ENCODE results near the gene PRPF6. TPM values are rescaled to one million over a fixed set of nuclear protein-coding genes. Genes with fewer than 3 reads are reported as not detected.

Gene PRPF6
- total and polyA plus RNA-seq, 2 of the 13 experiments (the other 11 are each of a cell fraction or from before 2014, with no cell fraction given) = 63.7 to 101 TPM

DNA sequence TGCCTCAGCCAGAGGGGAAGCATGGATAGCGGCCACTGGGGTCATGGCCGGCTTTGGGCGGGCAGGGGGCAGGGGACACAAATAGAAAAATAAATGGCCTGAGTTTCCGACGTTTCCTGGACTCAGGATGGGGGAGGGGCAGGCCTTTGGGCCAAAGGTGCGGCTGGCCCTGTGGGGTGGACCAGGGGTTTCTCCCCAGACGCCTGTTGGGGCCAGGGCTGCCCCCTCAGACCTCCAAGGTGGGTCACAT lies 75.6 kb downstream of the PRPF6 start (continued):
- TF ChIP-seq SAFB2 (CRISPR knock-in tag; IDR thresholded peaks at IDR 0.05; ENCODE audit: borderline replicate concordance, low read depth) (no peak; the same call in 1 of the 2 replicates), ZNF878 (CRISPR knock-in tag; IDR thresholded peaks at IDR 0.05) (no peak), NR2F2 (IDR thresholded peaks at IDR 0.05; ENCODE audit: borderline replicate concordance, low read depth) (no peak), SRY (CRISPR knock-in tag; IDR thresholded peaks at IDR 0.05) (0 out of 2 replicates have a peak, but pooled peaks have one; percentile 3), BRD4 (CRISPR knock-in tag; IDR thresholded peaks at IDR 0.05) (no peak; the same call in 1 of the 2 replicates), NFE2L1 (CRISPR knock-in tag; IDR thresholded peaks at IDR 0.05; ENCODE audit: borderline replicate concordance) (no peak), ZSCAN9 (CRISPR knock-in tag; IDR thresholded peaks at IDR 0.05; ENCODE audit: borderline replicate concordance) (0 out of 2 replicates have a peak, but pooled peaks have one; percentile 26), CBFB (CRISPR knock-in tag; IDR thresholded peaks at IDR 0.05) (no peak), ZBTB42 (CRISPR knock-in tag; IDR thresholded peaks at IDR 0.05) (no peak), TCF7L2 (IDR thresholded peaks at IDR 0.05; ENCODE audit: low read depth, low read length) (no peak), IRF2 (CRISPR knock-in tag; IDR thresholded peaks at IDR 0.05) (no peak; the same call in 1 of the 2 replicates), DR1 (CRISPR knock-in tag; IDR thresholded peaks at IDR 0.05) (no peak), NR2F1 (CRISPR knock-in tag; IDR thresholded peaks at IDR 0.05) (peak; percentile 35 to 51; a peak in 2 of 4 replicates), FIP1L1 (IDR thresholded peaks at IDR 0.05; ENCODE audit: borderline replicate concordance, insufficient read depth, low read depth, low read length) (no peak), TEAD2 (CRISPR knock-in tag; IDR thresholded peaks at IDR 0.05) (no peak)
- TF ChIP-seq, protein P1, sequence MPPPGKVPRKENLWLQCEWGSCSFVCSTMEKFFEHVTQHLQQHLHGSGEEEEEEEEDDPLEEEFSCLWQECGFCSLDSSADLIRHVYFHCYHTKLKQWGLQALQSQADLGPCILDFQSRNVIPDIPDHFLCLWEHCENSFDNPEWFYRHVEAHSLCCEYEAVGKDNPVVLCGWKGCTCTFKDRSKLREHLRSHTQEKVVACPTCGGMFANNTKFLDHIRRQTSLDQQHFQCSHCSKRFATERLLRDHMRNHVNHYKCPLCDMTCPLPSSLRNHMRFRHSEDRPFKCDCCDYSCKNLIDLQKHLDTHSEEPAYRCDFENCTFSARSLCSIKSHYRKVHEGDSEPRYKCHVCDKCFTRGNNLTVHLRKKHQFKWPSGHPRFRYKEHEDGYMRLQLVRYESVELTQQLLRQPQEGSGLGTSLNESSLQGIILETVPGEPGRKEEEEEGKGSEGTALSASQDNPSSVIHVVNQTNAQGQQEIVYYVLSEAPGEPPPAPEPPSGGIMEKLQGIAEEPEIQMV (CRISPR knock-in tag; IDR thresholded peaks at IDR 0.05; ENCODE audit: low read depth) = no peak
- TF ChIP-seq, protein P2, sequence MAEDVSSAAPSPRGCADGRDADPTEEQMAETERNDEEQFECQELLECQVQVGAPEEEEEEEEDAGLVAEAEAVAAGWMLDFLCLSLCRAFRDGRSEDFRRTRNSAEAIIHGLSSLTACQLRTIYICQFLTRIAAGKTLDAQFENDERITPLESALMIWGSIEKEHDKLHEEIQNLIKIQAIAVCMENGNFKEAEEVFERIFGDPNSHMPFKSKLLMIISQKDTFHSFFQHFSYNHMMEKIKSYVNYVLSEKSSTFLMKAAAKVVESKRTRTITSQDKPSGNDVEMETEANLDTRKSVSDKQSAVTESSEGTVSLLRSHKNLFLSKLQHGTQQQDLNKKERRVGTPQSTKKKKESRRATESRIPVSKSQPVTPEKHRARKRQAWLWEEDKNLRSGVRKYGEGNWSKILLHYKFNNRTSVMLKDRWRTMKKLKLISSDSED (CRISPR knock-in tag; IDR thresholded peaks at IDR 0.05) = peak; percentile 4; the same call in 1 of the 2 replicates
- TF ChIP-seq, protein P3, sequence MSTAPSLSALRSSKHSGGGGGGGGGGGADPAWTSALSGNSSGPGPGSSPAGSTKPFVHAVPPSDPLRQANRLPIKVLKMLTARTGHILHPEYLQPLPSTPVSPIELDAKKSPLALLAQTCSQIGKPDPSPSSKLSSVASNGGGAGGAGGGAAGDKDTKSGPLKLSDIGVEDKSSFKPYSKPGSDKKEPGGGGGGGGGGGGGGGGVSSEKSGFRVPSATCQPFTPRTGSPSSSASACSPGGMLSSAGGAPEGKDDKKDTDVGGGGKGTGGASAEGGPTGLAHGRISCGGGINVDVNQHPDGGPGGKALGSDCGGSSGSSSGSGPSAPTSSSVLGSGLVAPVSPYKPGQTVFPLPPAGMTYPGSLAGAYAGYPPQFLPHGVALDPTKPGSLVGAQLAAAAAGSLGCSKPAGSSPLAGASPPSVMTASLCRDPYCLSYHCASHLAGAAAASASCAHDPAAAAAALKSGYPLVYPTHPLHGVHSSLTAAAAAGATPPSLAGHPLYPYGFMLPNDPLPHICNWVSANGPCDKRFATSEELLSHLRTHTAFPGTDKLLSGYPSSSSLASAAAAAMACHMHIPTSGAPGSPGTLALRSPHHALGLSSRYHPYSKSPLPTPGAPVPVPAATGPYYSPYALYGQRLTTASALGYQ (CRISPR knock-in tag; IDR thresholded peaks at IDR 0.05) = no peak
- TF ChIP-seq, protein P4, sequence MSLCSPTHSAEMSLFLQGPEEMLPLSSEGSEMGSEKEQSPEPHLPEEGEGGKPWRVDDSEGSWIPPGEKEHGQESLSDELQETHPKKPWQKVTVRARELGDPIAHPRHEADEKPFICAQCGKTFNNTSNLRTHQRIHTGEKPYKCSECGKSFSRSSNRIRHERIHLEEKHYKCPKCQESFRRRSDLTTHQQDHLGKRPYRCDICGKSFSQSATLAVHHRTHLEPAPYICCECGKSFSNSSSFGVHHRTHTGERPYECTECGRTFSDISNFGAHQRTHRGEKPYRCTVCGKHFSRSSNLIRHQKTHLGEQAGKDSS (CRISPR knock-in tag; IDR thresholded peaks at IDR 0.05; ENCODE audit: borderline replicate concordance, low read depth) = no peak
- TF ChIP-seq, protein P5, sequence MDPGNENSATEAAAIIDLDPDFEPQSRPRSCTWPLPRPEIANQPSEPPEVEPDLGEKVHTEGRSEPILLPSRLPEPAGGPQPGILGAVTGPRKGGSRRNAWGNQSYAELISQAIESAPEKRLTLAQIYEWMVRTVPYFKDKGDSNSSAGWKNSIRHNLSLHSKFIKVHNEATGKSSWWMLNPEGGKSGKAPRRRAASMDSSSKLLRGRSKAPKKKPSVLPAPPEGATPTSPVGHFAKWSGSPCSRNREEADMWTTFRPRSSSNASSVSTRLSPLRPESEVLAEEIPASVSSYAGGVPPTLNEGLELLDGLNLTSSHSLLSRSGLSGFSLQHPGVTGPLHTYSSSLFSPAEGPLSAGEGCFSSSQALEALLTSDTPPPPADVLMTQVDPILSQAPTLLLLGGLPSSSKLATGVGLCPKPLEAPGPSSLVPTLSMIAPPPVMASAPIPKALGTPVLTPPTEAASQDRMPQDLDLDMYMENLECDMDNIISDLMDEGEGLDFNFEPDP (CRISPR knock-in tag; conservative IDR thresholded peaks at IDR 0.05) = no peak
- TF ChIP-seq, protein P6, sequence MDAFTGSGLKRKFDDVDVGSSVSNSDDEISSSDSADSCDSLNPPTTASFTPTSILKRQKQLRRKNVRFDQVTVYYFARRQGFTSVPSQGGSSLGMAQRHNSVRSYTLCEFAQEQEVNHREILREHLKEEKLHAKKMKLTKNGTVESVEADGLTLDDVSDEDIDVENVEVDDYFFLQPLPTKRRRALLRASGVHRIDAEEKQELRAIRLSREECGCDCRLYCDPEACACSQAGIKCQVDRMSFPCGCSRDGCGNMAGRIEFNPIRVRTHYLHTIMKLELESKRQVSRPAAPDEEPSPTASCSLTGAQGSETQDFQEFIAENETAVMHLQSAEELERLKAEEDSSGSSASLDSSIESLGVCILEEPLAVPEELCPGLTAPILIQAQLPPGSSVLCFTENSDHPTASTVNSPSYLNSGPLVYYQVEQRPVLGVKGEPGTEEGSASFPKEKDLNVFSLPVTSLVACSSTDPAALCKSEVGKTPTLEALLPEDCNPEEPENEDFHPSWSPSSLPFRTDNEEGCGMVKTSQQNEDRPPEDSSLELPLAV (CRISPR knock-in tag; conservative IDR thresholded peaks at IDR 0.05; ENCODE audit: low read depth) = no peak

Data from HepG2 (cell line).